Measurements from ENCODE around the gene SH3PXD2A.

Gene SH3PXD2A

DNA sequence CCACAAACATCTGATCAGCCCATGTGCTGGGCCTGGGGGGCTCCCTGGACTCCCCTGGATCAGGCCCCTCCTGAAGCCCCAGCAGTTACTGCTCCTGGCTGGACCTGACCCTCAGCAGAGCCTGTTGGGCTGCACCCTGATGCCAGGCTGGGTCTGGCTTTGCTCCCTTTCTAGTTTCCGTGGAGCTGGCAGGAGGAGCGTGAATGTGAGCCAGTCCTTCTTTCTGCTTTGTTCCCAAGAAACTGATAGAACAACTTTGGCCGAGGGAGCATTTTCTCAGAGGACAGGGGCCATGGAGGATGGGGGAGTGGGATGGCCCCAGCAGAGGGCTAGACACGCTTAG lies 233.6 kb downstream of the SH3PXD2A start:
- Histone ChIP-seq H3K27ac (ENCODE audit: low read depth, low read length) (no peak overlapping the region), H3K4me3 (ENCODE audit: low read length) (no peak overlapping the region), H4K8ac (ENCODE audit: low read depth, low read length) (no peak overlapping the region), H3K4ac (ENCODE audit: low read depth, low read length) (no peak overlapping the region), H2BK120ac (ENCODE audit: low read depth, low read length) (no peak overlapping the region), H3K79me1 (ENCODE audit: low read length) (no peaks in the 10 kb centered on the region), H3K36me3 (ENCODE audit: control insufficient read depth, insufficient read depth, low read length) (peaks cover 4% of the 10 kb centered on the region), H2AK5ac (ENCODE audit: low read length) (no peak overlapping the region), H3K18ac (ENCODE audit: low read length) (no peak overlapping the region), H4K5ac (ENCODE audit: low read length) (no peak overlapping the region), H3K4me2 (ENCODE audit: low read length) (no peak overlapping the region), H3K56ac (ENCODE audit: low read length) (no peak overlapping the region), H2BK15ac (replicated peaks; ENCODE audit: low read depth) (no peak overlapping the region), H3K27me3 (ENCODE audit: insufficient read depth, low read length, poor library complexity) (no peaks in the 10 kb centered on the region), H3K79me2 (ENCODE audit: control insufficient read depth, insufficient read depth, low read length) (no peaks in the 10 kb centered on the region), H3K9ac (ENCODE audit: low read length) (no peak overlapping the region), H3K4me1 (ENCODE audit: control insufficient read depth, low read depth, low read length) (no peaks in the 10 kb centered on the region), H3K23ac (ENCODE audit: low read length) (no peak overlapping the region), H2BK5ac (ENCODE audit: low read length) (no peak overlapping the region)
- no peak for DNase-seq
- WGBS (ENCODE audit: extremely low coverage, insufficient coverage, low lambda C conversion rate), result no CpG with 5 or more reads among the region's 4 CpGs

DNA sequence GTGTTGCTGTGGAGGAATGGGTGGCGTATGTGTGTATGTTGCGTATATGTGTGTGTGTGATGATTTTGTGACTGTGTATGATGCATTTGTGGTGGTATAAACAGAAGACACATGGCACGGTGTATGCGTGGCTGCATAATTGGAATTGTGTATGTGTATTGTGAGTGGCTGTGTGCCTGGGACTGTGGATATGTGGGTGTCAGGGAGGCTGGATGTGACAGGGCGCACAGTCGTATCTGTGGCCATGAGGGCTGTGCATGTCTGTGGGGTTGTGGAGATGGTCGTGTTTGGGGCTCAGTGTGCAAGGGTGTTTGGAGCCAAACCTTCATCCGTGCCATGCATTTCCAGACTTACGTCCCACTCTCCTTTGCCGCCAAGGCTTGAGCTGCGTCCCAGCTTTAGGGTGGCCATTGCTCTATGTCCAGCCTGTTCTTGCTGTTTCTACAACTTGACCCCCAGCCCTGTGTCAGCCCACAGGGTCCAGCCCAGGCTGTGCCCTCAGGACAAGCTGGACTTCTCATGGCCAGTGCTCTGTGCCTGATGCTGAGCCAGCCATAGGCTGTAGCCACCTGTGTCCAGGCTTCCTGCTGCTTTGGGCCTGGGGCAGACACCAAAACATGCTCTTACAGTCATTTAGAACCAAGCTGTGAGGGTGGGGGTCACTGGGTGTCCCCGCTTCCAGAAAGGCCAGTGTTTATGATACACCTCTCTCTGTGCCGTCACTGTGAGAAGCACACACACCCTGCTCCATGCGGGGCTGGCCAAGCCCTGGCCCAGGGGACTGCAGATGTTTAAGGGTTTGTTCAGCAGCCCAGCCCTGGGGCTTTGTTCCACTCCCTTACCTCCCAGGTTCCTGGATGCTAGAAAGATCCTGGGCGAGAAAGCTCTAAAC lies 234.2 kb downstream of the SH3PXD2A start:
- H2BK5ac ChIP-seq (ENCODE audit: low read length), result no peak overlapping the region
- no peak overlapping the region for H3K27ac ChIP-seq (ENCODE audit: low read depth, low read length)
- no peaks in the 10 kb centered on the region for H3K4me1 ChIP-seq (ENCODE audit: control insufficient read depth, low read depth, low read length)
- no peak overlapping the region for H3K4ac ChIP-seq (ENCODE audit: low read depth, low read length)
- H2AK5ac ChIP-seq (ENCODE audit: low read length), result no peak overlapping the region
- no peaks in the 10 kb centered on the region for H3K79me2 ChIP-seq (ENCODE audit: control insufficient read depth, insufficient read depth, low read length)
- WGBS (ENCODE audit: extremely low coverage, insufficient coverage, low lambda C conversion rate), result 100% methylated on average over 4 of the region's 15 CpGs
- H3K56ac ChIP-seq (ENCODE audit: low read length), result no peak overlapping the region
- H3K79me1 ChIP-seq (ENCODE audit: low read length), result no peaks in the 10 kb centered on the region
- H2BK120ac ChIP-seq (ENCODE audit: low read depth, low read length), result no peak overlapping the region
- no peak overlapping the region for H3K23ac ChIP-seq (ENCODE audit: low read length)
- H3K36me3 ChIP-seq (ENCODE audit: control insufficient read depth, insufficient read depth, low read length), result peaks cover 4% of the 10 kb centered on the region
- H2BK15ac ChIP-seq (replicated peaks; ENCODE audit: low read depth), result no peak overlapping the region
- no peak overlapping the region for H3K18ac ChIP-seq (ENCODE audit: low read length)
- H4K8ac ChIP-seq (ENCODE audit: low read depth, low read length), result no peak overlapping the region
- H4K5ac ChIP-seq (ENCODE audit: low read length), result no peak overlapping the region
- H3K4me3 ChIP-seq (ENCODE audit: low read length), result no peak overlapping the region
- no peaks in the 10 kb centered on the region for H3K27me3 ChIP-seq (ENCODE audit: insufficient read depth, low read length, poor library complexity)
- no peak for DNase-seq
- H3K4me2 ChIP-seq (ENCODE audit: low read length), result no peak overlapping the region
- no peak overlapping the region for H3K9ac ChIP-seq (ENCODE audit: low read length)

DNA sequence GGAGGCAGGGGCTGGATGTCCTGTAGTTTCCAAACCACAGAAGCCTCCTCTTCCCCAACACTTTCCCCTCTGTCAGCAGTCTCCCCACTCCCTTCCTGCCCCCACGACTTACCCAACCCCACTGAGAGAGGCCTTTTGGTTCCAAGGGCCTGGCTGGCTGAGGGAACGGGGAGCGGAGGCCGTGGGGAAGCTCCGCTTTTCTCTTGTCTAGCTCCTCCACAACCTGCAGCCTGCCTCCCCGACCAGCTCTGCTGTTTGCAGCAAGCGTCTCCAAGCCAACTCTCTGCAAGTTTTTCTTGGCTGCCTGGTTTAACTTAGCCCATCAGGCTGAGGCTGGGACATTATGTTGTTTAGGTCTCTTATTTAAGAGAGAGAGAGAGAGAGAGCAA lies 235.0 kb downstream of the SH3PXD2A start:
- Histone ChIP-seq H4K5ac (ENCODE audit: low read length) (no peak overlapping the region), H3K4me1 (ENCODE audit: control insufficient read depth, low read depth, low read length) (no peaks in the 10 kb centered on the region), H2BK15ac (replicated peaks; ENCODE audit: low read depth) (no peak overlapping the region), H3K4me3 (ENCODE audit: low read length) (no peak overlapping the region), H3K4ac (ENCODE audit: low read depth, low read length) (no peak overlapping the region), H3K4me2 (ENCODE audit: low read length) (no peak overlapping the region), H3K27ac (ENCODE audit: low read depth, low read length) (no peak overlapping the region), H3K36me3 (ENCODE audit: control insufficient read depth, insufficient read depth, low read length) (peaks cover 4% of the 10 kb centered on the region), H3K79me2 (ENCODE audit: control insufficient read depth, insufficient read depth, low read length) (no peaks in the 10 kb centered on the region), H3K79me1 (ENCODE audit: low read length) (no peaks in the 10 kb centered on the region), H2AK5ac (ENCODE audit: low read length) (no peak overlapping the region), H2BK120ac (ENCODE audit: low read depth, low read length) (no peak overlapping the region), H3K27me3 (ENCODE audit: insufficient read depth, low read length, poor library complexity) (no peaks in the 10 kb centered on the region), H3K18ac (ENCODE audit: low read length) (no peak overlapping the region), H2BK5ac (ENCODE audit: low read length) (no peak overlapping the region), H4K8ac (ENCODE audit: low read depth, low read length) (no peak overlapping the region), H3K9ac (ENCODE audit: low read length) (no peak overlapping the region), H3K23ac (ENCODE audit: low read length) (no peak overlapping the region), H3K56ac (ENCODE audit: low read length) (no peak overlapping the region)
- DNase-seq, result no peak
- WGBS (ENCODE audit: extremely low coverage, insufficient coverage, low lambda C conversion rate), result no CpG with 5 or more reads among the region's 7 CpGs

DNA sequence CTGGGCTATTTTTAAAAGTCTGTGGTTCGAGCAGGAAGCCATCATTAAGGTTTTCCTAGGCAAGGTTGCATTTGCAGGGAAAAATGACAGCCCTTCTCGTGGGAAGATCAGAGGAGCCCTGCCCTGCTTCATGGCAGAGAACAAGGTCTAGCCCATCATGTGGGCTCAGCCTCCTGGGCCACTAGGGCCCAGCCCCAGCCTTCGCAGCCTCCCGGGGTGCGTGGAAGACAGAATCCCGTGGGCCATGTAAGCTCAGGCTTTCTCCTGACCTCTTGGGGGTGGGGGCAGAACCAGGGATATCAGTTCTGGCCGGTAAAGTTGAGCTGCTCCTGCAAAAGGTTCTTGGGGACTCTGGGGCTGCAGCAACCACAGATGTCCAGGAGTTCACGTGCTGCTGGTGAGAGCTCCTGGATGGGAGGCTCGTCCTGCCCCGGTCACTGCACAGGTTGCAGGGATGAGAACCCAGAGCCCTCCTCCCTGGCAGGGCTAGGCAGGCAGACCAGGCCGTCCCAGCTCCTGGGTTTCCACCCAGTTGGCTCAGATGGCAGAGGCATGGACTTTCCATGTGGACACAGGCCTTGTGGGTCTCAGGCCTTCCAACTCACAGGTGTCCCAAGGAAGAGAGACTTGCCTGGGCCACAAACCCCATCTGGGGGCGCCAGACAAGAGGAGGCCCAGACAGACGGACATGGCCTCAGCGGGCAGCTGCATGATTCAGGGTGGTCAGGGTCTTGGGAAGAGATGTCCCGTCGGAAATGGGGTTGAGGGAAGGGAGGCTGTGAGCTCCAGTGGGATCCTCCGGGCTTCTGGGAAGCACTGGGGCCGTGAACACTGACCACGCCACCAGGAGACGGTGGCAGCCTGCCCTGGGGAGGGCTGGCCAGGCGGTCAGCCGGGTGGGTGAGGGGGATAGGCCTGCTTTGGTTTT lies 235.7 kb downstream of the SH3PXD2A start:
- Histone ChIP-seq H3K23ac (ENCODE audit: low read length) (peak overlapping the region; percentile 24), H3K27me3 (ENCODE audit: insufficient read depth, low read length, poor library complexity) (no peaks in the 10 kb centered on the region), H2BK5ac (ENCODE audit: low read length) (no peak overlapping the region), H2BK15ac (replicated peaks; ENCODE audit: low read depth) (no peak overlapping the region), H3K4me2 (ENCODE audit: low read length) (no peak overlapping the region), H3K9ac (ENCODE audit: low read length) (no peak overlapping the region), H4K8ac (ENCODE audit: low read depth, low read length) (no peak overlapping the region), H2AK5ac (ENCODE audit: low read length) (no peak overlapping the region), H3K79me2 (ENCODE audit: control insufficient read depth, insufficient read depth, low read length) (no peaks in the 10 kb centered on the region), H4K5ac (ENCODE audit: low read length) (no peak overlapping the region), H3K27ac (ENCODE audit: low read depth, low read length) (no peak overlapping the region), H3K4me1 (ENCODE audit: control insufficient read depth, low read depth, low read length) (peaks cover 2% of the 10 kb centered on the region), H3K36me3 (ENCODE audit: control insufficient read depth, insufficient read depth, low read length) (peaks cover 4% of the 10 kb centered on the region), H3K56ac (ENCODE audit: low read length) (no peak overlapping the region), H3K4ac (ENCODE audit: low read depth, low read length) (no peak overlapping the region), H3K4me3 (ENCODE audit: low read length) (no peak overlapping the region), H2BK120ac (ENCODE audit: low read depth, low read length) (no peak overlapping the region), H3K18ac (ENCODE audit: low read length) (no peak overlapping the region), H3K79me1 (ENCODE audit: low read length) (no peaks in the 10 kb centered on the region)
- WGBS (ENCODE audit: extremely low coverage, insufficient coverage, low lambda C conversion rate), result no CpG with 5 or more reads among the region's 22 CpGs
- DNase-seq, result no peak

DNA sequence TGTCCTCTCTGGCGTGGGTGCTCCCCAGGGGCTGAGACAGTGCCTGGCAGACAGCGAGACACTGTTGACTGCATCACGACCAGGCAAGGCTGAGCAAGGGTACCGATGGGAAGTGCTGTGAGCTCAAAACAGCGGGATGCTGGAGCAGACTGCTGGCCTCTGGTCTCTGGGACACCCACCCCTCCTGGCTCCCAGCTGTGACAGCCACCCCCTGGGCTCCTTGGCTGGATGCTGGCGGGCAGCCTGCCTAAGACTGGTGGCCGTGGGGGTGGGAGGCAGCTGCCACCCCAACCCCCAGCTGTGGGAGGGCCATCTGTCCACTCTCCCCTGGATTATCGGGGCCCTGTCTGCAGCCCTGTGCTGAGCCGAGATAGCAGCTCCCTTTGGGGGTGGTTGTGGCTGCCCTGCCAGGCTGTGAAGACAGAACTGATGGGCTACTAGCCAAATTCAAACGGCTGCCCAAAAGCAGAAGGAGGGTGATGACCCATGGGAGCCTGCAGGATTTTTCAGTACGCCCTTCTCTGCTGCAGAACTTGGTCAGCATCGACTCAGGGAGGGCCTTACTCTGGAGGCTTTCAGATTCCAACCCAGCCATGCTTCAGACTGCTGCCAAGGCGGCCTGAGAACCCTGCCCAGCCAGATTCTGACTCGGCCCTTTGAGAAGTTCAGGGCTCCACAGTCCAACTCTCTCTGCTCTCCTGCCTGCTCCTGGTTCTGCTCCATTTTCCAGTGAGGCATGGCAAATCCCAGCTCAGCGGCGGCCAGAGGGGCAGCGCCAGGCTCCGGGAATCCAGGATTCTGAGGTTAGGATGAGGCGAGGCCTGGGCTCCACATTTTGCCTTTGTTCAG lies 236.6 kb downstream of the SH3PXD2A start:
- no peak overlapping the region for H3K23ac ChIP-seq (ENCODE audit: low read length)

More for the DNA sequence above, 236.6 kb downstream of the SH3PXD2A start:
- no peak overlapping the region for H4K8ac ChIP-seq (ENCODE audit: low read depth, low read length)
- H3K36me3 ChIP-seq (ENCODE audit: control insufficient read depth, insufficient read depth, low read length), result peaks cover 4% of the 10 kb centered on the region
- H3K4me1 ChIP-seq (ENCODE audit: control insufficient read depth, low read depth, low read length), result peaks cover 2% of the 10 kb centered on the region
- WGBS (ENCODE audit: extremely low coverage, insufficient coverage, low lambda C conversion rate), result no CpG with 5 or more reads among the region's 19 CpGs
- no peak overlapping the region for H2BK5ac ChIP-seq (ENCODE audit: low read length)
- no peak overlapping the region for H3K18ac ChIP-seq (ENCODE audit: low read length)
- H3K79me2 ChIP-seq (ENCODE audit: control insufficient read depth, insufficient read depth, low read length), result no peaks in the 10 kb centered on the region
- no peak overlapping the region for H2AK5ac ChIP-seq (ENCODE audit: low read length)
- H3K56ac ChIP-seq (ENCODE audit: low read length), result no peak overlapping the region
- no peak for DNase-seq
- no peaks in the 10 kb centered on the region for H3K27me3 ChIP-seq (ENCODE audit: insufficient read depth, low read length, poor library complexity)
- no peak overlapping the region for H4K5ac ChIP-seq (ENCODE audit: low read length)
- H3K27ac ChIP-seq (ENCODE audit: low read depth, low read length), result no peak overlapping the region
- no peak overlapping the region for H3K4ac ChIP-seq (ENCODE audit: low read depth, low read length)
- no peak overlapping the region for H2BK120ac ChIP-seq (ENCODE audit: low read depth, low read length)
- no peak overlapping the region for H3K9ac ChIP-seq (ENCODE audit: low read length)
- H3K4me3 ChIP-seq (ENCODE audit: low read length), result no peak overlapping the region
- H2BK15ac ChIP-seq (replicated peaks; ENCODE audit: low read depth), result no peak overlapping the region
- H3K79me1 ChIP-seq (ENCODE audit: low read length), result no peaks in the 10 kb centered on the region
- H3K4me2 ChIP-seq (ENCODE audit: low read length), result no peak overlapping the region
